ENCODE measurements around the gene CDH12.

The CDH12 gene

DNA sequence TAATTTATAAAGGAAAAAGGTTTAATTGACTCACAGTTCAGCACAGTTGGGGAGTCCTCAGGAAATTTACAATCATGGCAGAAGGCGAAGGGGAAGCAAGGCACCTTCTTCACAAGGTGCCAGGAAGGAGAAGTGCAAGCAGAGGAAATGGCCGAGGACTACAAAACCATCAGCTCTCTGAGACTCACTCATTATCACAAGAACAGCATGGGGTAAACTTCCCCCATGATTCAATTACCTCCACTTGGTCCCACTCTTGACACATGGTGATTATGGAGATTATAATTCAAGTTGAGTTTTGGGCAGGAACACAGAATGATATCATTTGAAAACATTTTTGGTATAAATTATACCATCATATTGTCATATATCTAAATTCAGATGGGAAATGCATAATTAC lies 934.7 kb downstream of the CDH12 start:
- DNase-seq: no peak

DNA sequence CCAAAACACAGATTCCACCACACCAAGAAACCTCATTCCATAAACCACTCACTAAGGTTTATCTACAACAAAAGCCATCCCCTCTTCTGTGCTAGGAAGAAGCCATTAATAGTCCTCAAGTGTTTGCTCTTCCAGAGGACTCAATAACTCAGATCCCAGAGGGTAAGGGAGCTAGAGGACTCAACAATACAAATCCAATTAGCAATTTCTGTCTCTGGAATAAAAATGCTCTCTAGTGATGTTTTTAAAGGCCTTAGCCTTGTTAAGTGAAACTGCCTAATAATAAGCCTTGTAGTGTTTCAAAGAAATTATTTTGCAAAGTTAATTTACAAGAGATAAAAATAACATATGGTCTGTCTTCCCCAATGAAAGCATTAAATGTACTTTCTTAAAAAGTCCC lies 942.4 kb downstream of the CDH12 start:
- DNase-seq: no peak

DNA sequence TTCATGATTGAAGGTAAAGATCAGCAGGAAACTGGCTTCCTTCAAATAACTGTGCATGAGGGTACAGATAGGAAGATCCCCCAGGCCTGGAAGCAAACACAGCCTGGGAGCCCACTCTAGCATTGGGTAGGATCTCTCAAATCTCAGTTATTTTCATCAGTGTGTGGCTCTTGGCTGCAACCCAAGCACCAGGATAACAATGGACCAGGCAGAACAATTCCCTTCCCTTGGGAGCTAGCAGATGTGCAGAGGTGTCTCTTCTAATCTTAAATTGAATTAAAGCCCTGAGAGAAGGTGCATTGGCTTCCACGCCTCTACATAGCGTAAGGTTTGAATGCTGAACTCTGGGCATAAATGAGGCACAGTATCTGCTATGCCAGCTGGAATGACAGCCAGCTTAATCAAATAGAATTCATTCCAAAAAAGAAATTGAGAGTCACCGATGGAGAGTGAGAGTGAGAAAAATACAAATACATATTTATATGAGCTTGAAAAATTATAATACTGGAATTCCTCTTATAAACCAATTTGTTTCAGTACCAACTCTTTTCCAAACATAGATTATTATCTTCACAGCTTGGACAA lies 957.3 kb downstream of the CDH12 start:
- DNase-seq: no peak

DNA sequence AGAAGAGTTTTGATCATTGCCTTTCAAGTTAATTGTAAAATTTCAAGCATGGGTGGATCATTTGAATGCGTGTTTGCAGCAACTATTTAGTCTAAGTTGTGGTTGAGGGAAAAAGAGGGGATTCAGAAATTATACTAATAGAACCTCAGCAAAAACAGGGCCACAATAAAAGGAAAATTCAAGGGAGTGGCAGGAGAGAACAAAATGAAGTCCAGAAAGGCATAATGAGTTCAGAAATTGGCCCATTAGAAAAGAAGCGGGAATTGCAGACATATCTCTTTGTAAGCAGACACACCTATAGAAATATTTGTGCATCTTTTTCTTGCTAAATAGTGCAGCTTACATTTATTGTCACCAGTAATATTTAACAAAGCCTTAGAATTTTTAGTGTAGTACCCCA lies 960.0 kb downstream of the CDH12 start:
- DNase-seq: no peak

DNA sequence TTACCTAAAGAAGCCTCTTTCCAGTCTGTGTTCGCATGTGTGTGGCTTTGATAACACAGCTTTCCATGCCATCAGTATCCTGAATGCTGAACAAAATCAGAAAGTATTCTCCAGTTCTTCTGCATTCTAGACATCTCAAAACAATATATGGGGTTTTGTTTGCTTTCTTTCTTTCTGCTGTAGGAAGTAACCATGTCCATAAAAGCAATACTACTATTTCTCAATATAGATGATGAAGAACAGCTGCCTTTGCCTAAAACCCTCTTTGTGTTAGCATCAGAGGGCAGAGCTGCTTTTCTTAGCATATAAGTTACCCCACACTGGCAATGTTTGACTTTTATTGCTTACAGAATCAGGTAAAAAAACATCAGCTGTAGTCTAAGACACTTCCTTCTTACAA lies 963.6 kb downstream of the CDH12 start:
- no peak for DNase-seq

DNA sequence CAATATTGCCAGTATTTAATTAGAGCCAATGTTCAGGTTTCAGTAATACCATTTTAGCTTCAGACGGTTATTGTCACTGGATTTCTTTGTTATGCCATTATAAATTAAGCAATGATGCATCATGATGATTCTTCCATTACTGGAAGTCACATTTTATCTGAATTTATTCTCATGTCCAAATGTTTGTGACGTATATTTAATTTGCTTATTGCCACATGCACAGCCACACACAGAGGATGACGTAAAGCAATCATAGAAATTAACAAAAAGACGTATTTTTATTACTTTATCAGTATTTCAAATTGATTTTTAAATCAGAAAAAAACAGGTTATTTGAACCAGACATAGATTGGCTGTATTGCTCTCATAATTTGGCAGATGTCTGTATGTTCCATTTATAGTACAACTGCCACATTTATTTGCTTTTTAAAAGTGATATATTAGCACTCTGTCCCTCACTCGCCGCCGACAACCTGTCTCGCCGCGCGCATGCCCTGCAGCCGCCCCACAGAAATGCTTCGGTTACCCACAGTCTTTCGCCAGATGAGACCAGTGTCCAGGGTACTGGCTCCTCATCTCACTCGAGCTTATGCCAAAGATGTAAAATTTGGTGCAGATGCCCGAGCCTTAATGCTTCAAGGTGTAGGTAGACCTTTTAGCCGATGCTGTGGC lies 970.9 kb downstream of the CDH12 start:
- DNase-seq: no peak

DNA sequence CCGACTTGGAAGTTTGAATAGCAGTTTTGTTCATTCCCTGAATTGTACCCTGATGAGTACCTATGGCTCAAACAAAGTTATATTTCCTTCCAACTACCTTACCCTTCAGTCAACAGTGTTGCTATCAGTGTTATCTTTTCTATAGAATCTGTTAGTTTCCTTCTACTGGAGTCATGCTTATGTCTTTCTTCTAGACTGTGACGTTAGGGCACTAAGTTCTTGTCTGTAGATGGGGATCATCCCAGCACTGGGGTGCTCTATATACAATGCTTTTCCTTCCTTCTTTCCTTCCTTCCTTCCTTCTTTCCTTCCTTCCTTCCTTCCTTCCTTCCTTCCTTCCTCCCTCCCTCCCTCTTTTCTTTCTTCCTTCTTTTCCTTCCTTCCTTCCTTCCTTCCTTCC lies 973.0 kb downstream of the CDH12 start:
- DNase-seq: no peak

DNA sequence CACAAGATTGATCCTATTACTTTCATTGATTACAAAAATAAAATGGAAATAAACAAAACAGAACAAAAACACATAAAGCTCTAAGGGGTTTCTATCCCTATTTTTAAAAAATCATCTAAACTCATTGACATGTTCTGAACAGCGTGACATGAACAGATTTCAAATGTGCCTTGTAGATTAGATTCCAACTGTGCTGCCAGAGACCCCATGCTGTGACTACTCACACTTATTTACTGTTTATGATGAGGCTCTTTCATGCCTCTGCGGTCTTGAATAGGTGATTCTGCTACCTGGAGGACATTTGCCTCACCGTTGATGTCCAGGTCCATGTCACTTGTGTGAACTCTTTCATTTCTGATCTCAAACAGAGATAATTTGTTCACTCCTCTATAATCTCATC lies 990.2 kb downstream of the CDH12 start:
- no peak for DNase-seq

DNA sequence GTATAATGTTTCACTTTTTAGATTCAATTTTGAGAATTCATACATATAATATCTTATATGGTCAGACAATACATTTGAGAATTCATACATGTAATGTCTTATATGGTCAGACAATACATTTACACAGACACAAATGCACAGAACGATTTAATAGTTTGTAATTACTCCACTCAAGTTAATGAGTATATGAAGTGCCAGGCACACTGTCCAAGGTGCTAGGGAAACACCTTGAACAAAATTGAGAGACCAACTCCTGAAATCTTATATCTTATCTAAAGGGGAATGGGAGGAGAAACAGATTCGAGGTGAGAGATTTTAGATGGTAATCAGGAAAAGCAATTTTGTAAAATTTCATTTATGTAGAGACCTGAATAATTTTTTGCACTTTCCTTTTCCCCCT lies 994.7 kb downstream of the CDH12 start:
- DNase-seq: no peak

DNA sequence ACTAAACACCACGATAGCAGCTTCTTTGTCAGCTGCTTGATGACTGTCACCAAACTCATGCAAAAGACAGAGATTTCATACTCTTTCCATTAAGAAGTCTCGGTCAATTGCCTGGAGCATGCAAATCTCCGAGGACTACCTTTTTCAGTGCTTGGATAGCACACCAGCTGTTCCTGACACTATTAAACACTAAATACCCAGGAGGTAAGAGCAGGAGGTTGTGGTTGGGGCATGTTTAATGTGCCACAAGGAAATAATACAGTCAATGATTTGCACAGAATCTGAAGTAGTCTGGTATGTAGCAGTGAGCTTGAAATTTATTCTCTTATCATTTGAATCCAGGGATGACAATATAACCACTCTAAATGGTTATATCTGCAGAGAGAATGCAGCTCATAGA lies 996.2 kb downstream of the CDH12 start:
- no peak for DNase-seq

DNA sequence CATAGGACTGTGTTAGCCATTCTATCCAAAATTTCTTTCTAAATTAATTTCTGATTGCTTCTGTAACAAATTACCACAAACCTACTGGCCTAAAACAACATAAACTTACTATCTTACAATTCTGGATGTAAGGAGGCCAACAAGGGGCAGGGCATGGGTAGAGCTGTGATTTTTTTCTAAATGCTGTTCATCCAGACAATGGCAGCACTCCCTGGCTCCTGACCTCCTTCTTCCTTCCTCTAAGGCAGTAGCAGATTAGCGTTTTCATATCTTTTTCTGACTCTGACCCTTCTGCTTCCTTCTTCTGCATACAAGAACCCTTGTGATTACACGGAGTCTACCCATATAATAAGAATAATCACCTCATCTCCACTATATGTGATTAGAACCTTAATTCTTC lies 1005.8 kb downstream of the CDH12 start:
- DNase-seq: no peak

DNA sequence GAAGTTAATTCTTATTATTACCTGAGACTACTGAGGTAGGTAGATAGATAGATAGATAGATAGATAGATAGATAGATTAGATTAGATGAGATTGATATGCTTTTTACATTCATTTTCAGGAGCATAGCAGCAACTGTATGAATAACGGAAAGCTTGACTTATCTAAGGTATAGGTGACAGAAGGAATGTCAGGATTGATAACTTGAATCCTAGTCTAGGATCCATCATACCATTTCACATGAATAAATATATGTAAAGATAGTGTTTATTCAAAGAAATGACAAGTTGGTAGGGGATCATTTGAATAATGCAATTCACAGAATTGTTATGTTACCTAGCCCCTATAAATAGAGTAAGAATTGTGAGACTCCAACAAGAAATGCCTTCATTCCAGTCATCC lies 1008.2 kb downstream of the CDH12 start:
- no peak for DNase-seq

DNA sequence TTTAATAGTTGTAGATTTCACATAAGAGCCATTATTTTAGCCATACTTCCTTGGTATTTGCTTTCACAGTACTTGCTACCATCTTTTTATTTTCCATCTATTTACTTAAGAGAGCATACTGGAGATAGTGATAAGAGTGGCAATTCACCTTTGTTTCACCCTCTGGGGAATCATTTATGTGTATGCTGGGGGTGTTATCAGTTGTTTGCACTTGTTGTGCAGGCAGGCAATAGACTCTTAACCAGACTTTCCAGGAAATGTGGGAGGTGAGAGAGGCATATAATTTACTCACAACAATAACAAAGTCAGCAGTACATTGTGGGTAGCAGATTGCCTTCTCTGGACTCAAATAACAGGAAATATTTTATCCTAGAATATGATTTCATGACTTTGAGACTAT lies 1018.3 kb downstream of the CDH12 start:
- no peak for DNase-seq

DNA sequence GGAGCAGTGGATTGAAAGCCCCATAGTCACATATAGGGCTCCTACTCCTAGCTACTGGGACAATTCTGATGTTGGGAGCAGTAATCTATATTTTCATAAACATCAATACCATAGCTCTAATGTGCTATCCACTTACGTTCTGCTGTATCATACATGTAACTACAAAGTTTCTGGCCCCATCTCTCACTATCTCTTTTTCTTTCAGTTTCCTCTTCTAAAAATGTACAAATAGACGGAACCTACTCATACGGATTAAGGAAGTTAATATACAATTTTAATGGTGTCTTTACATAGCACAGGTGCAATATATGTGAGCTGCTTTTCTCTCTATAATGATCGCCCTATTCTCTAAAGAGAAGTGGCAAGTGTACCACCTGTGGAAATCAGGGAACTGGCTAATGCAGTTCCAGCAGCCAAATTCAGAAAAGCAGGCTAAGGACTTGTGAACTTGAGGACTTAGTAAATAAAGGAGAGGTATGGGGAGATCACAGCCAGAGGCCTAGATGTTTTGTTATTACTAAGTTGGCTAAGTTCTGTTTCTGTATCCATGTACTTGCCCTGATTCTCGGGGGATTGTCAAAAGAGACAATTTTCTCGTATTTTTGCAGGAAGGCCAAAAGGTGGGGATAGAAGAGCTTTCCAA lies 1021.9 kb downstream of the CDH12 start:
- DNase-seq: no peak

DNA sequence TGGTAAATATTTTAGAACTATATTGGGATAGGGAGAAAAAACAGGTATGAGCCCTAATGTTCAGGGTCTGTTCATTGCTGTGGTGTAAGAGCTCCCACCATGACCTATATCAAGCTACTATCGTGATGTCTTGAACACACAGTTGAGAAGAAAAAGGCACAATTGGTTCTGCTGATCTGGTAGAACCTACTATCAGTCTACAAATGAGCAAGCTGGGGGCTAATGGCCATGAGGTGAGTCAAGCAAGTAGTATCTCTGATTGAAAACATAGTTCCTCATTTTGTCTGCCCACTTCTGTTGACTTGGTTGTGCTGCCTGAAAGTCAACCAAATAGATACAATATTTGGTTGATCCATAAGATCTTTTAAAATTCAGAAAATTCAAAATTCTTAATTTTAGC lies 1026.3 kb downstream of the CDH12 start:
- no peak for DNase-seq

DNA sequence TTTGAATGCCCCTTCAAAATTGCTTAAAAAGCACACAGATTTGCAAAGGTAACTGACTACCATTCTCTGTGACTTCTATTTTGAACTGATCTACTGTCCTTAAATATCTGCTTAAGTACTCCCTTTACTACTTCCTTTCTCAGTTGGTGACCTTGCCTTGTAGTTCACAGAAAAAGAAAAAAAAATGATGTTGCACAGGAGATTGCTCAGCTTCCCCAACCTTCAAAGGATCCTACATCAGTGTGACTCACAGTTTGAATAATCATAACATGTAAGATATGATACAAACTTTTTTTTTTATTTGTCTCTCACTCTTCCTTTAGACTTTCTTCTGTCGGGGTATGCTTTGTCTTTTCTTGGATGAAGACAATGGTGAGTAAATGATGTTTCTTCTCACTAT lies 1029.6 kb downstream of the CDH12 start:
- no peak for DNase-seq

DNA sequence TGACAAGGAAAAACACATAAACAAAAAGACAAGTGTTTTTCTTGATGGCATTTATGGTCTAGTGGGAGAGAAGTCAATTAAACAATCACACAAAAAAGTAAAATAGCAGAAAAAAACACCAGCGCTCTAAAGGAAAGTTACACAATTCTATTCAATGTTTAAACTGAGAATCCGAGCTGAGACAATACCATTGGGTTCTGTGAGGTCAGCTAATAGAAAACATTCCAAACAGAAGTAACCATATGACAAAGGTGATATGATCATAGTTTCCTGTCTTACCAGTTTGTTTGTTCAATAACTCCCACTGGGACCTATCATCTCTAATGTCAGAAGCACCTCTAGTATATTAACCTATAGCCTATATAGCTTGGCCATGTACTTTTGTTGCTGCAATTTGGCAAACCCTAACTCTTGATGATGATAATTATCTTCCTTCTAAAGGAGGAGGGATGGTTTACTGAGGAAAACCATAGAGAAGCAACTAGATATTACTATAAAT lies 1030.0 kb downstream of the CDH12 start:
- no peak for DNase-seq

DNA sequence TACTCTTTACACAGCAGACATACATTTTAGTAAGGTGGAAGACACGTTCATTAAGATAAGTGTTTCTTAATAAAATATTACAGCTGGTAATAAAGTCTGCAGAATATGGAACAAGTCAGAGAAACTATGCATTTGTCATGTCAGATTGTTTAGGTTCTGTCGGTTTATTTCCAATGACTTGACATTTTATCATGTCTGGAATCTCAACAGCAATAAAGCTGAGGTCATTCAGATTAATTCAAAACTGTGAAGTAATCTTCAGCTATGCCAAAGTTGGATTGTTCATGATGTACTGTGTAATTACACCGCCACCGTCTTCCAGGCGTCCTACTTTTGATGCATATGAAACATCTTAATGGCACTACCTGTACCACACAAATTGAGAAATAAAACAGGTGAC lies 1032.6 kb downstream of the CDH12 start:
- no peak for DNase-seq

DNA sequence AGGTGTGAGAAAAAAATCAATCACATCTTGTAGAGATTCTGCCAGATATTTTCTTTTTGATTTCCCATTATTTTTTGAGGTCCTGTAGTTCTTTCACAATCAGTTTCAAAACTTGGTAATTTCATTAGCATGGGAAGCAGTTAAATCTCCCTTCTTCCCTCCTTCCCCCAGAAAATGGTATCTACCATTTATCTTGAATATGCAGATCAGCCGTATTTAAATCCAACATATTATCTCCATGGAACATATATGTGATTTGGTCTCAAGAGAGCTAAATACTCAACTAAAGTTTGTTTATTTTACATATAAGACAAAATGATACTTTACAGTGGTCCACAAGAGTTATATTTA lies 1034.8 kb downstream of the CDH12 start:
- DNase-seq: no peak

DNA sequence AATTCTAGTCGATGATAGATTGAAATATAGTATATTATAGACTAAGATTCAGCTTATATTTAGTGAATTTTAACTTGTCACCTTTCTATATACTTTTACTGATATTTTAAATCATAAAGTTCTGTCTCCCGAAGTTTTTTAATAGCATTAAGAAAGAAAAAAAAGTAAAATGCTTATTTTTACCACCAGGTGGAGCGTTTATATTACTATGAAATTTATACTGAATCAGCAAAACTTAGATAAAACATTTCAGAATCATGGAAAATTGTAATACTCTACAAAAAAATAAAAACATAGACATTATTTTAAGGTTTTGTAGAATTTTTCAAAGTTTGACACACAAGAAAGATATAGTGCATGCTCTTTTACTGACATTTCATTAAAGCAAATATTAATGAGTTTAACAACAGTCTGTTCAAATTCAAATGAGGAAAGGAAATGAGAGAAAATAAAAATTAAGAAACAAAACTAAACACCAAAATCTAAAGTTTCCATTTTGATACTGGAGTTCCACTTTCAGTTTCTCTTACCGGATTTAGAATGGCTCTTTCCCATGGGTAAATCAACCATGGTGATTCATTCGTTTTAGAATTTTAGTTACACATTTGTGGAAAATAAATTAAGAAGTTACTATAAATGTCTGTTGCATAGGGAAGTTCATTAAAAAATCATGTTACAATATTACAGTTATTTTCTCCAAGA lies 1035.3 kb downstream of the CDH12 start:
- DNase-seq: no peak

DNA sequence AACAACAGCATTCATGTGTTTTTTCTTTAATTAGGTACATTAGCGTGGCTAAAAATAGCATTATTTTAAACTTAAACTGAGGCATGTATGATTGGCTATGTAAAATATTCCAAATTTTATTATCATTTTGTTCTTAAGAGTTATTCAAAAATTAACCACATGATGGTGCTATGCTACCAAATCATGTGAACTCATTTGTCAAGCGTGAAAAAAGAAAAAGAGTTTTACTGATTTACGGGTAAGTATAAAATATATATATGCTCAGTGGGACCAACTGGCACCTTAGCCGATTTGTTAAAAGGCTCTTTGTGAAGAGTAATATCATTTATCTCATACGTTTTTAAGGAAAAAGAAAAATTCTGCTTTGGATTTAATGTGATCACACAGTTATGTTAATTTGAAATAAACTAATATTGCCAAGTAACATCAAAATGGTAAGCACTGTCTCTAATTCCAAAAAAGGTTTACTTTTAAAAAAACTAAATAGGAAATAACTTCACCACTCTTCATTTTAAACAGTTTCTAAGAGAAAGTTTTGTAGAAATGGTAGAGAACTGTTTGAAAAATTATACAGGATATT lies 1042.3 kb downstream of the CDH12 start:
- DNase-seq: no peak

DNA sequence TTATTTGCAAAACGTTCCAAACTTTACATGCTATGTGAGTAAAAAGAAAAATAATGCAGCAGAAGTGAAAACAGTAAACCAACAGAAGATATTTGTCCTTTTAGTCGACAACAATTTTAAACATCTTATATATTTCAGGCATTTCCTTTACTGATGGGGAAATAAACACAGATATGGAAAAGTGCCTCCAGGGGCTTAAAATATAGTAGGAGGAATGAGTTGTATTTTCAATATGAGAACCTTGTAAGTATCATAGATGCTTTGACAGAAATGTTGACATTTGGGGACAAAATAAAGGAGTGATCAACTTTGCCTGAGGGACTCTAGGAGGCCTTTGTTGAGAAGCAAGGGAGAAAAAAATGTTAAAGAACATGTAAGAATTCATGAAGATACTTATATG lies 1043.5 kb downstream of the CDH12 start:
- DNase-seq: no peak

DNA sequence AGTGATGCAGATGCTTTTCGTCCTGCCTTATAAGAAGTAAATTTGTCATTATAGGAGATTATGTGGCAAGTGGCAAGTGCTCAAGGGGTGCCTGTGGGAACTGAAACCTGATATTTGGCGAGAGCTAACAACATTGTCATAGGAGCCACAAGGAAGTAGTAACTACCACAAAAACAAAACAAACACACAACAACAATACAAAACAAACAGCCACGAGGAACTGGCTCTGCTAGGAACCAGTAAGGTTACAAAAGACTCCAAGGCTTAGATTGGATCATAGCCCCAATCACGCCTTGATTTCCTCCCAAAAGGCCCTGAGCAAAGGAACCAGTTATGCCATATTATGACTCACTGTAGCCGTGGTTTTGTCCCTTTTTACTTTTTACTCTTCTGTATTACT lies 1045.2 kb downstream of the CDH12 start:
- DNase-seq: no peak

DNA sequence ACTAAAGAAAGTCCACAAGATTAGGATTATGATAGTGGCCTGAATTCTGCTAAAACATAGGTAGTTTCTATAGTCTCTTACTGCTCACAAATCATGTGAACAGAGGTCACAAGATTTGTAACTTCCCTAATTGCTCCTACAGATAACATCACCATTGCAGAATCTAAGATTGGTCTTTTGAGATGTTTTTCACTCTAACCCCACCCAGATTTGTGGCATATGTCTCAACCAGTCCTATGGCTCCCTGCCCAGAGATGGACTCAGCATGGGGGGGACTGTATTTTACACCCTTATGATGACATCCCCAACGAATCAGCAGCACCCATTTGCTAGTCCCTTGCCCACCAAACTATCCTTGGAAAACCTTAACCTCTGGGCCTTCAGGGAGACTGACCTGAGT lies 1046.2 kb downstream of the CDH12 start:
- no peak for DNase-seq

Data from activated CD4-positive, alpha-beta T cell treated with anti-CD3 and anti-CD28 coated beads for 4 hours (primary cell).